NCI-H1048 (cell line): ENCODE measurements around the gene NRAS.

ENCODE experiments used
- DNase-seq: peaks from one replicate; lab custom pipeline; 2025; lab: John Stamatoyannopoulos, UW

Gene NRAS

GRCh38 chr1:114725230-114725629 is 8.7 kb upstream of the NRAS start:
- DNase-seq = no peak

- no peak for DNase-seq
Measured at GRCh38 chr1:114723915-114724314, 7.3 kb upstream of the NRAS start.

GRCh38 chr1:114723457-114723856 is 6.9 kb upstream of the NRAS start:
- DNase-seq = no peak

GRCh38 chr1:114720492-114720891 is 3.9 kb upstream of the NRAS start:
- no peak for DNase-seq

GRCh38 chr1:114719424-114719787 is 2.8 kb upstream of the NRAS start:
- DNase-seq = no peak

GRCh38 chr1:114718661-114719423 is 2.3 kb upstream of the NRAS start:
- no peak for DNase-seq

GRCh38 chr1:114715952-114716303 is 643 bp downstream of the NRAS start:
- DNase-seq = no peak

GRCh38 chr1:114712977-114713376 is 3.6 kb downstream of the NRAS start:
- DNase-seq = no peak

- no peak for DNase-seq
Measured at GRCh38 chr1:114710360-114710759, 6.2 kb downstream of the NRAS start.

- DNase-seq = no peak
Measured at GRCh38 chr1:114707604-114708003, 9.0 kb downstream of the NRAS start.

GRCh38 chr1:114703242-114703641 is 13.3 kb downstream of the NRAS start:
- DNase-seq = no peak

GRCh38 chr1:114702737-114703136 is 13.8 kb downstream of the NRAS start:
- no peak for DNase-seq

- DNase-seq = no peak
Measured at GRCh38 chr1:114701931-114702330, 14.6 kb downstream of the NRAS start.

- no peak for DNase-seq
Measured at GRCh38 chr1:114700036-114700600, 16.5 kb downstream of the NRAS start.

GRCh38 chr1:114696810-114697209 is 19.8 kb downstream of the NRAS start:
- no peak for DNase-seq

- DNase-seq = no peak
Measured at GRCh38 chr1:114695430-114696058, 21.0 kb downstream of the NRAS start, which contains the start of gene AMPD1. TSS of gene AMPD1 (minus strand) at chr1:114695546. CDS start at chr1:114695471, 75 bp downstream.

- DNase-seq = no peak
Measured at GRCh38 chr1:114694540-114695310, 21.8 kb downstream of the NRAS start.

GRCh38 chr1:114692947-114693346 is 23.6 kb downstream of the NRAS start:
- DNase-seq = no peak

GRCh38 chr1:114691061-114691460 is 25.5 kb downstream of the NRAS start:
- DNase-seq = no peak

- no peak for DNase-seq
Measured at GRCh38 chr1:114690148-114690547, 26.4 kb downstream of the NRAS start.

- DNase-seq = no peak
Measured at GRCh38 chr1:114688526-114688925, 28.0 kb downstream of the NRAS start.

GRCh38 chr1:114685851-114686250 is 30.7 kb downstream of the NRAS start:
- no peak for DNase-seq

- DNase-seq = no peak
Measured at GRCh38 chr1:114677691-114678090, 38.9 kb downstream of the NRAS start.
